Activated CD8-positive, alpha-beta T cell treated with anti-CD3 and anti-CD28 coated beads for 36 hours (primary cell): ENCODE data around the gene TBC1D25. TPM values are rescaled to one million over a fixed set of nuclear protein-coding genes. Genes with fewer than 3 reads are reported as not detected.
A peak's percentile ranks its signal among the peaks of the same experiment; 100 is the strongest.

Source experiments
- ATAC-seq: fragments of 200-7000 bp; cut with Tn5 transposase; one replicate; pipeline ENCODE4 v1.10.0; 2021; ENCODE audit warnings: mild to moderate bottlenecking, moderate library complexity
- CTCF ChIA-PET: fragments of 350-600 bp; sonication (Branson Sonifier 250); formaldehyde crosslinking; loops from one replicate; lab custom pipeline; 2021; ENCODE audit warnings: antibody characterized with exemption; lab: Charles Lee
- POLR2A ChIA-PET: fragments of 350-600 bp; sonication (Branson Sonifier 250); formaldehyde crosslinking; loops from one replicate; lab custom pipeline; 2021; ENCODE audit warnings: antibody characterized with exemption; lab: Charles Lee
- DNase-seq: peaks from one replicate; pipeline ENCODE4 v3.0.0-alpha.2; 2020
- H3K27ac Mint-ChIP-seq: one replicate; pipeline ENCODE4 v1.8.0; 2021; ENCODE audit warnings: mild to moderate bottlenecking, mixed read lengths
- H3K27me3 Mint-ChIP-seq: one replicate; pipeline ENCODE4 v1.8.0; 2021; ENCODE audit warnings: mixed read lengths
- H3K36me3 Mint-ChIP-seq: one replicate; pipeline ENCODE4 v1.8.0; 2021; ENCODE audit warnings: low read depth, mixed read lengths
- H3K4me1 Mint-ChIP-seq: one replicate; pipeline ENCODE4 v1.8.0; 2021; ENCODE audit warnings: low read depth, mixed read lengths
- H3K4me3 Mint-ChIP-seq: one replicate; pipeline ENCODE4 v1.8.0; 2021; ENCODE audit warnings: mild to moderate bottlenecking, moderate library complexity, mixed read lengths
- H3K9me3 Mint-ChIP-seq: one replicate; pipeline ENCODE4 v1.8.0; 2021; ENCODE audit warnings: mixed read lengths
- CTCF ChIP-seq: fragments of 200-600 bp; IDR thresholded peaks from one replicate; pipeline ENCODE4 v1.8.0; 2022; ENCODE audit warnings: antibody characterized with exemption, mild to moderate bottlenecking
- intact Hi-C: fragments of 100-400 bp; cut with micrococcal nuclease; formaldehyde crosslinking; loops from one replicate; pipeline ENCODE4 v1.10.0; 2022
- total RNA-seq, 2 experiments: library from RNA; stranded (reverse); gene quantifications; one replicate each; pipeline ENCODE4 v1.2.3, GENCODE V29; 2021

The TBC1D25 gene
- total RNA-seq = 10 to 100 TPM; 11.4 to 11.9 TPM

- POLR2A ChIA-PET = interaction anchor here (1.0 to 3.4 kb wide), 8 partner anchors 10 to 65 kb away, joined by 3 to 17 read pairs (median 8); partner anchors contain the start of genes EBP and RBM3
- TF ChIP-seq CTCF = no peak
- peak; percentile 85 for ATAC-seq
- peaks cover 16% of the 10 kb centered on the region for H3K4me1 Mint-ChIP-seq
- peak within 1 kb of the TSS; percentile 98 for H3K27ac Mint-ChIP-seq
- CTCF ChIA-PET = interaction anchor here (0.5 to 1.2 kb wide), 3 partner anchors 11 to 456 kb away, joined by 3 to 4 read pairs (median 3); no protein-coding TSS in a partner anchor
- no peaks in the 10 kb centered on the region for H3K9me3 Mint-ChIP-seq
- intact Hi-C loops = loop anchor here (5.0 kb wide), 1 partner anchor 33 kb away; the partner anchor contains the start of gene RBM3
- H3K36me3 Mint-ChIP-seq = peaks cover 8% of the 10 kb centered on the region
- H3K4me3 Mint-ChIP-seq = peak within 1 kb of the TSS; percentile 89
- peak; percentile 99 for DNase-seq
- H3K27me3 Mint-ChIP-seq = no peaks in the 10 kb centered on the region
These were observed at the start of gene TBC1D25 for GRCh38 chrX:48539345-48540027. Gene TBC1D25, plus strand, starts transcription at chrX:48539714. Its CDS starts 84 bp downstream, at chrX:48539798.

GRCh38 chrX:48489892-48490291, 49.6 kb upstream of the TBC1D25 start:
- ChIA-PET POLR2A (no interaction called here), CTCF (no interaction called here)
- no peaks in the 10 kb centered on the region for H3K9me3 Mint-ChIP-seq
- H3K27me3 Mint-ChIP-seq = no peaks in the 10 kb centered on the region
- no peaks in the 10 kb centered on the region for H3K4me1 Mint-ChIP-seq
- peaks cover 1% of the 10 kb centered on the region for H3K36me3 Mint-ChIP-seq
- no peak overlapping the region for H3K4me3 Mint-ChIP-seq
- TF ChIP-seq CTCF = no peak
- DNase-seq (no peak), ATAC-seq (no peak)
- intact Hi-C loops = no loop called here
- no peak overlapping the region for H3K27ac Mint-ChIP-seq

GRCh38 chrX:48490661-48491060, 48.9 kb upstream of the TBC1D25 start:
- no peak for TF ChIP-seq CTCF
- H3K27me3 Mint-ChIP-seq = no peaks in the 10 kb centered on the region
- H3K36me3 Mint-ChIP-seq = peaks cover 1% of the 10 kb centered on the region
- H3K4me3 Mint-ChIP-seq = no peak overlapping the region
- POLR2A ChIA-PET = no interaction called here
- no peaks in the 10 kb centered on the region for H3K4me1 Mint-ChIP-seq
- CTCF ChIA-PET = no interaction called here
- intact Hi-C loops = no loop called here
- no peak for ATAC-seq
- no peaks in the 10 kb centered on the region for H3K9me3 Mint-ChIP-seq
- DNase-seq = no peak
- H3K27ac Mint-ChIP-seq = no peak overlapping the region

- DNase-seq (no peak), ATAC-seq (no peak)
- TF ChIP-seq CTCF = no peak
- Mint-ChIP-seq H3K27ac (no peak overlapping the region), H3K27me3 (no peaks in the 10 kb centered on the region), H3K4me3 (no peak overlapping the region), H3K4me1 (no peaks in the 10 kb centered on the region), H3K9me3 (no peaks in the 10 kb centered on the region), H3K36me3 (peaks cover 1% of the 10 kb centered on the region)
- ChIA-PET CTCF (no interaction called here), POLR2A (no interaction called here)
- intact Hi-C loops = no loop called here
These were observed 47.7 kb upstream of the TBC1D25 start for GRCh38 chrX:48491809-48492208.

GRCh38 chrX:48492293-48492910, 47.1 kb upstream of the TBC1D25 start:
- Mint-ChIP-seq H3K27ac (no peak overlapping the region), H3K9me3 (no peaks in the 10 kb centered on the region), H3K36me3 (peaks cover under 1% of the 10 kb centered on the region), H3K27me3 (no peaks in the 10 kb centered on the region), H3K4me3 (no peak overlapping the region), H3K4me1 (no peaks in the 10 kb centered on the region)
- intact Hi-C loops = no loop called here
- no peak for ATAC-seq
- TF ChIP-seq CTCF = no peak
- CTCF ChIA-PET = interaction anchor here (0.9 to 2.5 kb wide), 3 partner anchors 12 to 18 kb away, joined by 3 to 6 read pairs (median 3); no protein-coding TSS in a partner anchor
- POLR2A ChIA-PET = interaction anchor here (1.2 kb wide), 1 partner anchor 82 kb away, joined by 3 read pairs; the partner anchor contains the start of gene RBM3
- DNase-seq = no peak
